Activated naive CD4-positive, alpha-beta T cell treated with anti-CD3 and anti-CD28 coated beads, Interleukin-2, amount 50 U/mL, for 16 hours (primary cell): ENCODE measurements around the gene COPS2.
A peak's percentile ranks its signal among the peaks of the same experiment; 100 is the strongest.
"Not testable (repeated sequence)": the region's sequence is repeated elsewhere in the genome, so short reads cannot be mapped to it uniquely, and the experiment has no call there.

Experiments used
- DNase-seq: peaks from one replicate; pipeline ENCODE4 v3.0.0-alpha.2; 2020

The COPS2 gene

DNA sequence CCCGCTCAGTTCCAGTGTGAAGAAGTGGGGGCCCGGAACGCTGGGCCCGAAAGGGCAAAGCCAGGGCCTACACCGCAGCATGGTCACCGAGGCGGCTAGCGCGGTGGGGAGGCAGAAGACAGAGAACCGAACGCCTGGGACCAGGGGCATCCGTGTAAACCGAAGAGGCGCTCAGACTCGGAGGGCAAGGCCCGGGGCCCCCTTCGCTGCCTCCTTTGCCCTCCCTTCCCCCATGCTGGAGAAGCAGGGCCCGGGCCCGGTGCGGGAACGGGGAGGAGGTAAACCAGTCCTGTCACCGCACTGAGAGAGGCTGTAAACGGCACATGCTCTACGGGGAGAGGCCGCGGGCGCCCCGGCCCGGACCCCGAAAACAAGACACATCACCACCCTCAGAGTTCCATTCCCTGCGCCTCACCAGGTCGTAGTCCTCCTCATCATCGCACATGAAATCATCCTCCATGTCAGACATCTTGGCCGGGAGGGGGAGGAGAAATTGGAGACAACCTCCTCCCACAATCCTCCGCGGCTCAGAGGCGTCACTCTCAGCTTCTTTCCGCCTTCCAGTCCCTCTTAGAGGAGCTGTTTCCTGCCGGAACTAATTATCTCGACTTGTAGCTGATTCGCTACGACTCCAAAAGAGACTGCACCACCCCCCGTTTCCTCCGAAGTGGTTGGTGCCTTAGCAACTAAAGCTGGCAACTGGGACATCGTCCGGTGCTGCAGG is at the start of gene COPS2:
Gene COPS2, minus strand, starts transcription at position 490 of the 724 bp plus-strand sequence. Its CDS starts 21 bp downstream, at position 469.
- DNase-seq, result peak; percentile 91

GRCh38 chr15:49200347-49200746 is 44.9 kb upstream of the COPS2 start:
- no peak for DNase-seq

GRCh38 chr15:49199666-49200065 is 44.3 kb upstream of the COPS2 start:
- DNase-seq, result no peak

GRCh38 chr15:49196856-49197255 is 41.5 kb upstream of the COPS2 start:
- no peak for DNase-seq

- DNase-seq, result no peak
Measured at GRCh38 chr15:49191892-49192291, 36.5 kb upstream of the COPS2 start.

GRCh38 chr15:49190586-49190985 is 35.2 kb upstream of the COPS2 start:
- no peak for DNase-seq

GRCh38 chr15:49189631-49190030 is 34.2 kb upstream of the COPS2 start:
- no peak for DNase-seq

GRCh38 chr15:49188933-49189332 is 33.5 kb upstream of the COPS2 start:
- no peak for DNase-seq

DNA sequence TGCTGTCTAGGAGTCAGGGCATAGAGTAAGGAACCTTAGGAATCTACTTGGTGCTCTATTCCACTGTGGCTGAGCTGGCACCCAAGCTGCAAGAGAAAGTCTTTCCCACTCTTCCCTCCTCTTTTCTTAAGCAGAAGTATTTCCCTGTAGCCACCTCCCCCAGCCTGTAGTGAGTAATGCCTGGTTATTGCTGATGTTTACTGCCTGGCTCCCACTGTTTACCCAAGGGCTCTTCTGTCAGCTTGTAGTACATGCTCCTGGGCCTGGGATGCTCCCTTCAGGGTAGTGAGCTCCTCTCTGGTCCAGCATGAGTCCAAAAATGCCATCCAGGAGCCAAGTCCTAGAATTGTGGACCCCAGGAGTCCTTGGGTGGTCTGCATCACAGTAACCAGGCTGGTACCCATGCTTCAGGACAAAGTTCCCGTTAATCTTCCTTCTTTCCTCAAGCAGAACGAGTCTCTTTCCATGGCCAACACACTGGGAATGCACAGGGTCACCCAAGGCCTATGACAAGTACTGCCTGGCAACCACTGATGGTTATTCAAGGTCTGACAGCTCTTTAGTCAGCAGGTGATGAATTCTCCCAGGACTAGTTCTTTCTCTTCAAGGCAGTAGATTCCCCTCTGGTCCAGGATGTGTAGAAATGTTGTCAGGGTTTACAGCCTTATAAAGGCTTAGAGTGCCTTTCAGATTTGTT is 32.3 kb upstream of the COPS2 start:
- no peak for DNase-seq

DNA sequence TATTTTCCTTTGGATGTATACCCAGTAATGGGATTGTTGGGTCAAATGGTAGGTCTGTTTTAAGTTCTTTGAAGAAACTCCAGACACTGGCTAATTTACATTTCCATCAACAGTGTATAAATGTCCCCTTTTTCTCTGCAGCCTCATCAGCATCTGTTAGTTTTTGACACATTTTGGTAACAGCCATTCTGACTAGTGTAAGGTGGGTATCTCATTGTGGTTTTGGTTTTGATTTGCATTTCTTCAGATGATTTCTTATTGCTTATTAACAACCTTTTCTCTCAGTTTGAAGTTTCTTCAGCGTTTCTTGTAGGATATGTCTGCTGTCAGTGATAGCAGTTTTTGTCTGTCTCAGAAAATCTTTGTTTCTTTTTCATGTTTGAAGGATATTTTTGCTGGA is 30.1 kb upstream of the COPS2 start:
- no peak for DNase-seq

DNA sequence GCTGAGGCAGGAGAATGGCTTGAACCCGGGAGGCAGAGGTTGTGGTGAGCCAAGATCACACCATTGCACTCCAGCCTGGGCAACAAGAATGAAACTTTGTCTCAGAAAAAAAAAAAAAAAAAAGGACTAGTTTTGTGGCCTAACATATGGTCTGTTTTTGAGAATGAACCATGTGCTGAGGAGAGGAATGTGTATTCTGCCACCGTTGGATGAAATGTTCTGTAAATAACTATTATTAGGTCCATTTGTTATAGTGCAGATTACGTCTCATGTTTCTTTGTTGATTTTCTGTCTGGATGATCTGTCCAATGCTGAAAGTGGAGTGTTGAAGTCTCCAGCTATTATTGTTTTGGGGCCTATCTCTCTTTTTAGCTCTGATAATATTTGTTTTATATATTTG is 28.3 kb upstream of the COPS2 start:
- not testable (repeated sequence) for DNase-seq

- no peak for DNase-seq
Measured at GRCh38 chr15:49182128-49182527, 26.7 kb upstream of the COPS2 start.

DNA sequence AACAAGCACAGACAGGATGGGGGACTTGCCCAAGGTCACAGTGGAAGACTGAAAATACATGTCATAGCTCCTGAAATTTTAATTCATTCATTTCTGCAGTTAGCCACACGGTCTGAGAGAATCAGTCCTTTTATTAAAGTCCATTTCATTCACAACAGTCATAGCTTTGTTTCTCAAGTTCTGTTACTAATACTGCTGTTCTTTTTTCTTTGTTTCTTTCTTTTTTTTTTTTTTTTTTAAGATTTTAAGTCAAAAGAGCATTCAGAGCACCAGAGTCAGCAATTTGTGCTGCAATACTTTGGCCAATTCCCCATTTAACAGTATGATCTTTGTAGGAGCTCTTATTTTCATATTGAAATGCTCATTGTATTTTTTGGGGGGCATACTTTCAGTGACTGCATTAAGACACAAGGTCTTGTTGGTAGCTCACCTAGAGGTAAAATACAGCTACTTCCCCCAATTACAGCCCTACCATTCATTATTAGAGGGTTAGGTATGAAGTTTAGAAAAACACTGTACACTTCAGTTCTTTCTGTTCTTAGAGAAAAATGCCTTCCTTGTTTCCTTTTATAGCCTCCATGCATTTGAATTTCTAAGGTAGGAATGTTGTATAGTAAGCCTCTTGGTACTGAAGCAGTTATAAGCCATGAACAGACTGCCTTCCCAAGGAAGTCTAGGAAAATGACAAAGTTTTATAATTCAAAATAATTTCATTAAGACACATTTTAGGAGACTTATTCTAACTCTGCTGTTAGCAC is 24.2 kb upstream of the COPS2 start:
- no peak for DNase-seq

DNA sequence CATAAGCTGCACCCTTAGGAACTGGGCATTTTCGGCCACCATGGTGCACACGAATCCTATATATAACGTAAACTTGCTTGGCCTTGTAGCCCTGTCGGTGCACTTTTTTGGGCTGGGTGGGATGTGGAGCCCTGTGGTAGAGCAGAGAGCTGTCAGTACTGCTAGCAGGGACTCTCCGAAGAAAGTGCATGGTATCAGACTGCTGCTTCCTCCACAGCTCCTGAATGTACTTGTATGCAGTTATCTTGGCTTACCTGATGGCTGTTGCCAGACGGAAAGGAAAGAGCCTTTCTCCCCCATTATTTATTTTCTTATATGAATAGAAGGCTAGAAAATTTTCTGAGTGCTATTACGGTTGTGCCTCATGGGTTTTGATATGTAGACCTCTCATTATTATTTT is 23.1 kb upstream of the COPS2 start:
- DNase-seq, result no peak

DNA sequence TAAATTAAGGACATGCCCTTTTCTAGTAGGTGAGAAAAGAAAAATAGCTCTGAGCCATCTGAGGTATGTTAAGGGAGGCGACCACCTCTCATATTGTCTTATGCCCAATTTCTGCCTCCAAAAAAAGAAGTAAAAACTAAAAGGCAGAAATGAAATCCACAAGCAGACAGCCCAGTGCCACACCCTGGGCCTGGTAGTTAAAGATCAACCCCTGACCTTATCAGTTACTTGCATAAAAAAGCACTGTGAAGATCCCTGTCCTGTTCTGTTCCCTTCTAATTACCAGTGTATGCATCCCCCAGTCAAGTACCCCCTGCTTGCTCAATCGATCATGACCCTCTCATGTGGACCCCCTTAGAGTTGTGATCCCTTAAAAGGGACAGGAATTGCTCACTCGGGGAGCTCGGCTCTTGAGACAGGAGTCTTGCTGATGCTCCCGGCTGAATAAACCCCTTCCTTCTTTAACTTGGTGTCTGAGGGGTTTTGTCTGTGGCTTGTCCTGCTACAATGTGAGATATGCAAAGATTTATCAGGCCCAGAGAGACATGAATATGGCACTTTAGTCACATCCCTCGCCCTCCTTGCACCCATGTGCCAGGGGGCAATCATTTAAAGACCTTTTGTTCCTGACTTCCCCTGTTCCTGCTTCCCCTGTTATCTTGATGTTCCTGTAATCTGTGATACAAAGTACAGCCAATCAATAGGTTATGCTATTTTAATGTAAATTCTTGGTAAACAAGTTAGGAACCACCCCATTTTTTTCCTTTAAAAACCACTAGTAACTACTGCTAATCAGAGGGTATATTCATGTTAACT is 20.4 kb upstream of the COPS2 start:
- not testable (repeated sequence) for DNase-seq

DNA sequence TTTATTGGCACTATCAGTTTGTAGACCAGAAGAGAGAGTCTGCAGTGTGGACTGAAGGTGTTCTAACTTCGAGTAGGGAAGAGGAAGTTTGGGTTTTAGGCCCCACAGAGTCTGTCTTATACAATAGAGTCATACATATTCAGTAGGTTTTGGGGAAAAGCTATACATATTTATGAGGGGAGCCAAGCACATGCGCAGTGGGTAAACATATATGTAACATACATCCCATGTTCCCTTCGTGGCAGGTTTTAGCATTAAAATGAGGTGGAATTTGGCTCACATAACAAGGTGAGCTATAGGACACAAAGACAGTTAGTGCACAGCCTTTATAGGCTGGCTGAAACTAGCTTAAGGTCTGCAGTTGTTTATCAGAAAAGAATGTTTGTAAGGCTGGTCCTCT is 19.5 kb upstream of the COPS2 start:
- no peak for DNase-seq

DNA sequence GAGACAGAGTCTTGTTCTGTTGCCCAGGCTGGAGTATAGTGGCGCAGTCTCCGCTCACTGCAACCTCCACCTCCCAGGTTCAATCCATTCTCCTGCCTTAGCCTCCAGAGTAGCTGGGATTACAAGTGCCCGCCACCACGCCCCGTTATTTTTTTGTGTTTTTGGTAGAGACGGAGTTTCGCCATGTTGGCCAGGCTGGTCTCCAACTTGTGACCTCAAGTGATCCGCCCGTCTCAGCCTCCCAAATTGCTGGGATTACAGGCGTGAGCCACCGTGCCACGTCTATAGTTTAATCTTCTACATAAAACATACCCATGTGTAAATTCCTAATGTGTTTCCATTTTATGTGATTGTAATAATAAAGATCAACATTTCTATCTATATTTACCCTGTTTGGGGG is 16.4 kb upstream of the COPS2 start:
- no peak for DNase-seq

DNA sequence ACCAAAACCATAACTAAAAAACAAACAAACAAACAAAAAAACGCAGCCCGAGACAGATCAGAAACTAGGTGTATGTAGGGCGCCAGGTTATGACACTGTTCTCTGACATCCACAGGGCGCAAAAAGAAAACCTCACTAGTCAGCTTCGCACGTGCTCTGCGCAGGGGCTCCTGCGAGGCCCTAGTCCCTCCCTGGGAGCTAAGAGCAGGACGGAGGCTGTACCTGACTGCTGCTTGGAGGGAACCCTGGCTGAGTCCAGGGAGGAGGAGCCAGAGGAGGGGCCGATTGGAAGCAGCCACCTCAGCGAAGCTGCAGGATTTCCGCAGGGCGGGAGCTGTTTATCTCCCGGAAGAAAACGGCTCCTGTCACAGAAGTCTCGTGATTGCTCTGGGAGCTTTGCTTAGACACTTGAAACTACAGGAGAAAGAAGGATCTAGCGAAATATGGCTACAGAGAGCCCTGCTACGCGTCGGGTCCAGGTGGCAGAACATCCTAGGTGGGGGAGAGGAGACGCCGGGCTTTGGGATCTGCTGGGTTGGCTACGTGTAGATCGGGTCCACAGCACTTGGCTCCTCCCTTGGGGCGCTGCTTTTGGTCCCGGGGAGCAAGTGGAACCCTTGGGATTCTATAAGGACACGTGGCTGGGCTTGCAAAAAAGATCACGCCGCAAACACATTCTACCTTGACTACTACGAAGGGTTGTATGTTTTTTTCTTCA is 14.6 kb upstream of the COPS2 start, which contains the start of gene GALK2:
Gene GALK2, plus strand, starts transcription at position 368 of the 718 bp plus-strand sequence. Its CDS starts 76 bp downstream, at position 444.
- peak; percentile 77 for DNase-seq

DNA sequence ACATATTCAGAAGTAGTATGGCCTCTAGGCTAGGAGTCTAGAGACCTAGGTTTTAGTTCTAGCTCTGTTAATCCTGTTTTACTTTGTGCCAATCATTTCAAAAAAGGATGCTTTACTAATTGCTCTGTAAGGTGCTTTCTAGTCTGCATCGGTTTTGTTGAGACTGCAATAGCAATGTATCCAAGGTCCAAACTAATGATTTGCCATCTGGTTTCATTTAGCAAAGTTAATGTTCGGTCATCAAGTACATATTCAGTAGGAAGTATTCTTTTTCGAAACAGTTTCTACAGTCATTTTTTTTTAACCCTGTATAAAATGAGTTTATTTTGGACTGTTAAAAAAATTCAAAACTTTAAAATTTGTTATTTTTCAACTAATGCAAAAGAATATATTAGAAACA is 12.6 kb upstream of the COPS2 start:
- no peak for DNase-seq

GRCh38 chr15:49164865-49165264 is 9.5 kb upstream of the COPS2 start:
- DNase-seq, result no peak

- DNase-seq, result no peak
Measured at GRCh38 chr15:49163678-49164077, 8.3 kb upstream of the COPS2 start.
